Keratinocyte (primary cell): ENCODE results near the gene PLXNB3.

ENCODE experiments used
- CTCF ChIP-seq, 3 experiments: IDR thresholded peaks in 1 of 3; conservative IDR thresholded peaks in 1 of 3; optimal IDR thresholded peaks in 1 of 3; 2 replicates in 2 of 3; 3 replicates in 1 of 3; pipeline versions ENCODE3 to v1.5.1; 2011; ENCODE audit warnings: low read length in 3 of 3, mild to moderate bottlenecking in 3 of 3, moderate library complexity in 2 of 3, control low read depth in 1 of 3, inconsistent platforms in 1 of 3; ENCODE audit not compliant: insufficient read depth in 2 of 3; ENCODE audit errors: extremely low read depth in 1 of 3
- EZH2 ChIP-seq: IDR thresholded peaks from one replicate; pipeline ENCODE4 v1.6.1; 2012; ENCODE audit warnings: inconsistent platforms, mild to moderate bottlenecking, low read length, moderate library complexity

GRCh38 chrX:153766098-153766817 is 2.2 kb downstream of the PLXNB3 start:
- TF ChIP-seq CTCF (optimal IDR thresholded peaks at IDR 0.05 in 1 of 3, IDR thresholded peaks at IDR 0.05 in 1 of 3, conservative IDR thresholded peaks at IDR 0.05 in 1 of 3; ENCODE audit: extremely low read depth in 1 of 3, insufficient read depth in 2 of 3, low read length in 3 of 3) = no peak
- no peak for TF ChIP-seq EZH2
